Uterus (tissue), 2 donors: ENCODE data around the gene FAM20B.

Experiments used
- CTCF ChIP-seq, 4 experiments: fragments of 200-600 bp in 2 of 4; fragments of 450-650 bp in 2 of 4; sonication (generic) in 2 of 4; IDR thresholded peaks; one replicate each; pipeline ENCODE4 v1.5.1; 2016 to 2019; ENCODE audit warnings: antibody characterized with exemption in 4 of 4, mild to moderate bottlenecking in 2 of 4, moderate library complexity in 1 of 4
- POLR2A ChIP-seq, 2 donors: fragments of 450-650 bp; IDR thresholded peaks; one replicate each; pipeline ENCODE4 v1.6.1; 2016; ENCODE audit warnings: antibody characterized with exemption in 2 of 2, mild to moderate bottlenecking in 1 of 2, moderate library complexity in 1 of 2

DNA sequence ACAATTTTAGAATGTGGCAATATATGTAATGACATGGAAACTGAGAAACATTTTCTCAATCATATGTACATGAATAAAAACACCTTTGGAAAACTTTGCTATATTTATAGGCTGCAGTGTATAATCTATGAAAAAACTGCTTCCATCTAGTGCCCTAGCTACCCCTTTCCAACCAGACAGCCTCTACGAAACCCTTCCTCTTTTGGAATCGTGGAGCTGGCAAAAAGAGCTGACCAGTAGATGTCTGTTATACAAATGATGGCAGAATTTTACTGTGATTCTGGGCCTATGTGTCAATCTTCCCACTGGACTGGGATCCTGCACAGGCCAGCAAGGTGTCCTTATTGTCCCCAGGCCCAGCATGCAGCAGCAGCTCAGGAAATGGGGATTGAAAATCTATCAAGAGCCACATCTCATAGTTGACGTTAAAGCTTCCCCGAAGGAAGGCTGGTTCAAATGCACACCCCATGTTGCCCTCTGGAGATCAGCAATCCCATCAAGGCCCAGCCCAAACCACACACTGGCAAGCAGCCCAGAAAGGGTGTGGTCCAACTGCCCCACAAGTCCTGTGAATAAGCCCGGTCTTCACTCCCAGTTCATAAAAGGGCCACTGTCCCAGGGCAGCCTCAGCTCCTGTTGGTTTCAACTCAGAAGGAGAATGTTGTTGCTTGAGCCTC is 8.8 kb upstream of the FAM20B start:
- TF ChIP-seq CTCF (IDR thresholded peaks at IDR 0.05) (no peak), POLR2A (IDR thresholded peaks at IDR 0.05) (no peak)
